IPS DF 19.7 (cell line): ENCODE data around the gene CEP112.
"Not testable (repeated sequence)": the region's sequence is repeated elsewhere in the genome, so short reads cannot be mapped to it uniquely, and the experiment has no call there.

ENCODE experiments used
- DNase-seq: peaks from one replicate; pipeline ENCODE4 v3.0.0-alpha.2; 2013; ENCODE audit warnings: low read depth, low spot score

Gene CEP112

DNA sequence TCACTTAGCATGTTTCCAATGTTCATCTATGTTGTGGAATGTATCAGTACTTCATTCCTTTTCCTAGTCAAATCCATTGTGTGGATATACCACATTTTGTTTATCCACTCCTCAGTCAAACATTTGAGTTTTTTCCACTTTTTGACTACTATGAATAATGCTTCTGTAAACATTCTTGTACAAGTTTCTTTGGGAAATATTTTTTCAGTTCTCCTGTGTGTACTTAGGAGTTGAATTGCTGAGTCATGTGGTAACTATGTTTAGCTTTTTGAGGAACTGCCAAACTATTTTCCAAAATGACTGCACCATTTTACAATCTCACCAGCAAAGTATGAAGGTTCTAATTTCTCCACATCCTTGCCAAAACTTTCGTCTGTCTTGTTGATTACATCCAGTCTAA is 406.8 kb downstream of the CEP112 start:
- no peak for DNase-seq

DNA sequence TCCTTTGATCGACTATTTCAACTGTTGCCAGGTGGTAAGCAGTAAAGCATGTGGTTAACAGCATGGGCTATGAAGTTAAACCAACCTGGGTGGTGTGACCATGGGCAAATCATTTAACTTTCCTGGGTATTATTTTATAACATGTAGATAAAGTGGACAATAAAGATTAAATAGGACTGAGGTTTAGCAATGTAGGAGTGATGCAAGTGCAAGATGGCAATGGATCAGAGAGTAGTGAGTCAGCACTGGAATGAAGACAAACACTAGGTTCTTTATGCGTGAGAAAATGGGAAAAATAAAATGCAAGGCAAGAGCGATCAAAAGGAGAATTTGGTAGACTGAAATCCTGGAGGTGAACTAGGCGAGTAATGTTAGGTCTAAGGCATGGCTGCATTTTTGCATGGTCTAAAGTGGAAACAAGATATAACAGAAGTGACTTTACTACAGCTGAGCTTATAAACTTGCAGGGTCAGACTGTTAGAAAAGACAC is 408.0 kb downstream of the CEP112 start:
- DNase-seq: no peak

DNA sequence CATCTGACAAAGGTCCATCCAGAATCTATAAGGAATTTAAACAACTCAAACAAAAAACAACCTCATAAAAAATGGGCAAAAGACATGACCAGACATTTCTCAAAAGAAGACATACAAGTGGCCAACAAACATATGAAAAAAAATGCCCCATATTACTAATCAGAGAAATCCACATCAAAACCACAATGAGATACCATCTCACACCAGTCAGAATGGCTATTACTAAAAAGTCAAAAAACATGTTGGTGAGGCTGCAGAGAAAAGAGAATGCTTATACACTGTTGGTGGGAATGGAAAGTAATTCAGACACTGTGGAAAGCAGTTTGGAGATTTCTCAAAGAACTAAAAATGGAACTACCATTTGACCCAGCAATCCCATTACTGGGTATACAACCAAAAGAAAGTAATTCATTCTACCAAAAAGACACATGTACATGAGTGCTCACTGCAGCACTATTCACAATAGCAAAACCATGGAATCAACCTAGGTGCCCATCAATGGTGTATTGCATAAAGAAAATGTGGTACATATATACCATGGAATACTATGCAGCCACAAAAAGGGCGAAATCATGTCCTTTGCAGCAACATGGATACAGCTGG is 409.7 kb downstream of the CEP112 start:
- not testable (repeated sequence) for DNase-seq

DNA sequence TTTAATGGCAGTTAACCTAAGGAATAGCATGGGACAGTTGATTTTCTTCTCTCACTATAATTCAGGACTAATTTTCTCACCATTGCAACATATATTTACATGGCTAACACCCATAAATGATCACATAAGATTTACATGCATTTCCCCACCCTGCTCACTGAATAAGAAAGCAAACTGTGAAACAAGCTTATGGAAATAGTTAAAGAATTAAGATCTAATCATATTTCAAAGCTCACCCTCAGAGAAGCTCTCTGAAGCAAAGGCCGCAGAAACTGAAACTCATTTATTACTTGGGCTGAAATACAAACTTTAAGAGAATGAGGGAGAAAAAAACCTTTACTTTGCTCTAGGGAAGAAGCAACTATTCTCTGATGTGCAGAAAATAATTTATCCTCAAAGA is 411.8 kb downstream of the CEP112 start:
- DNase-seq: no peak

DNA sequence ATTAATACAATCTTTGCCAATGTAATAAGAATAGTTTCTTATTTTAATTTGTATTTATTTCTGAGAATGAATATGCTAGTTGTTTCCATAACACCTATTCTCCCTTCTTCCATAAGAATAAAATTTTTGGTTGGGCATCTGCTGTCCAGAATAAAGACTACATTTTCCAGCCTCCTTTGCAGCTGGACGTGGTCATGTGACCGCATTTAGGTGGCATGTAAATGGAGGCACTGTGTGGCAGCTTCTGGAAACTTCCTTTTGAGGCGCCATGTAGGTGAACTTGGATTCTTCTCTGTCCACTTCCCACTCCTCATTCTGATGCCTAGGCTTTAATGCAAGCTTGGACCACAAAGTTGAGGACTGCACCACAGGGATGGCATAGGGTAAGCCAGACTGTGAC is 415.0 kb downstream of the CEP112 start:
- no peak for DNase-seq

DNA sequence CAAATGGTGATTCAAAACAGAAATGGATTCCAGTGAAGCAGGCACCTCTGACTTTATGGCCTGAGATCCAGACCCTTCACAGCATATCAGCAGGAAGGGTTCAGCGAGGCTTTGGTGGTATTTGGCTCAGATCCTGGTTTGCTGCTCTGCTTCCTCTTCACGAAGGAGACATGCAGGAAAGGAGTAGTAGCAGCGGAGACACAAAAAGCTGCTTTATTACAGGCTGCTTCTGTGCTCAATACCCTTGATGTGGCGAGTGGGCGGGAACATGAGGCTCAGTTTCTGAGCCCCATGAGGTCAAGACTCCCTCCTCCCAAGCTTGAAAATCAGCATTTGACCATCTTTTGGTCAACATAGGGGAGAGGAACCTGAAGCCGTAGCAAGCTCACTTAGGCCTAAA is 417.1 kb downstream of the CEP112 start:
- DNase-seq: no peak

DNA sequence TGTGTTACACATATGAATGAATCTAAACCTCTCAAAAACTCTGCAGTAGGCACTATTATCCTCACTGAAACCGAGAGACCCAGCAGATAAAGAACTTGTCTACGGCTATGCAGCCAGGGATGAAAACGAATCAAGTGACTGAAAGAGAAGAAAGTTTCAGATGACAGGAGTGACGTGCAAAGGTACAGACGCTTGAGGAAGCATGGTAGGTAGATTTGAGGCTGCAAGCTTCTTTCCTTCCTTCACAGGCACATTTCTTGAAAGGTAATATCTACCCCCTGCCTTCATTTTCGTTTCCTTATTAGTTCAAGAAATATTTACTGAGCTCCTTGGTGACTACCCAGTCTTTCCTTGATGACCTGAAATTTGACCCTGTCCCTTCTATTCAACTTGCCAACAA is 418.9 kb downstream of the CEP112 start:
- no peak for DNase-seq

DNA sequence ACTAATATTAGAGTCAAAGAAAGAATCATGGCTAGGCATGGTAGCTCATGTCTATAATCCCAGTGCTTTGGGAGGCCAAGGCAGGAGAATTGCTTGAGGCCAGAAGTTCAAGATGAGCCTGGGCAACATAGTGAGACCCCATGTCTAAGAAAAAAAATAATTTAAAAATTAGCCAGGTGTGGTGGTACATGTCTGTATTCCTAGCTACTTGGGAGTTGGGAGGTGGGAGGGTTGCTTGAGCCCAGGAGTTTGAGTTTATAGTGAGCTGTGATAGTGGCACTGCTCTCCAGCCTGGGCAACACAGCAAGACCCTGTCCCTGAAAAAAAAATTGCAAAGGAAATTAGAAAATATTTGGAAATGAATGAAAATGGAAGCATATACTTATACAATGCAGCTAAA is 420.2 kb downstream of the CEP112 start:
- DNase-seq: no peak

DNA sequence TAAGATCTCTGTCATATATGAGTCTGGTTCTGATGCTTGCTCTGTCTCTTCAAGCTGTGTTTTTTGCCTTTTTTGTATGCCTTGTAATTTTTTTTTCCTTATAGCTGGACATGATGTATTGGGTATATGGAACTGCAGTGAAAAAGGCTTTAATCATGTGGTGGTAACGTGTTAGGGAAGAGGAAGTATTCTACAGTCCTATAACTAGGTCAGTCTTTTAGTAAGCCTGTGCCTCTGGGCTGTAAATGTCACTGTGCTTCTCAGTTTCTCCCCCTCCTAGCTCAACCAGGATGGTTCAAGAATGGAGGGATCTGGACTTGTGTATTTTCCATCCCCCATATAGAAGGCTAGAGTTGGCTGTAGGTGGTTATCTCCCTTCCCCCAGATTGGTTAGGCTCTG is 428.1 kb downstream of the CEP112 start:
- no peak for DNase-seq

DNA sequence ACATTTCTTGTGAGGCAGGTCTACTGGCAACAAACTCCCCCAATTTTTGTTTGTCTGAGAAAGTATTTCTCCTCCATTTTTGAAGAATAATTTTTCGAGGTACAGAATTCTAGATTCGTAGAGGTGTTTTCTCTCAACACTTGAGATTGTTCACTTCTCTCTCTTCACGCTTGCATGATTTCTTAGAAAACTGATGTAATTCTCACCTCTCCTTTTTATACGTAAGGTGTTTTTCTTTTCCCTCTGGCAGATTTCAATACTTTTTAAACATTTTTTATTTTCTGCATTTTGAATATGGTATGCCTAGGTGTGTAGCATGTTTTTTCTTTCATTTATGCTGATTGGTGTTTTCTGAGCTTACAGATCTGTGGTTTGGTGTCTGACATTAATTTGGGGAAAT is 429.0 kb downstream of the CEP112 start:
- DNase-seq: no peak

DNA sequence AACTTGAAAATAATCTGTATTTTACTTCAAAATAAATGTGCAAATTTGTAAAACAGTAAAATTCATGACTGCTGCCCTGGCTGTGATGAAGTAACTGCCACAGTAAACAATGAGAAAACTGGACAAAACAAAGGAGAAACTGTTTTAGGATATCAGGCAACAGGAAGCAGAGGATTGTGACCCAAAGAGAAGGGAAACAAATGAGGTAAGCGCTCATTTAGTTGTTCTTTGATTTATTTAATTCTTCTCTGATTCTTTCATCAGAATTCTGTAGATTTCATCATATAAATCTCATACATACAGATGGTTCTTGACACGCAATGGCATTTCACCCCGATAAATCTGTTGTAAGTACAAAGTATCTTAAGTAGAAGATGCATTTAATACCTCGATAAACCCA is 432.4 kb downstream of the CEP112 start:
- no peak for DNase-seq

DNA sequence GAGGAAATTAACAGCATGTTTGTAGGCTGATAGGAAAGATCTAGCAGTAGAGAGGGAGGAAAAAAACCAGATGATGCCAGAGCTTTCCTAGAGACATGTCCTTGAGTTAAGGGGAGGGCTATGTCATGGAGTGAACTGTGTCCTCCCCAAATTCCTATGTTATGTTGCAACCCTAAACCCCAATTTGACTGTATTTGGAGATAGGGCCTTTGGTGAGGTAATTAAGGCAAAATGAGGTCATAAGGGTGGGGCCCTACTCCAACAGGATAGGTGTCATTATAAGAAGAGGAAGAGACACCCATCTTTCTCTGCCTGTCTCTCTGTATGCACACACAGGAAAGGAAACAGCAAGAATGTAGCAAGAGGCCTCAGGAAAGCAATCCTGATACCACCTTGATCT is 435.2 kb downstream of the CEP112 start:
- DNase-seq: no peak

DNA sequence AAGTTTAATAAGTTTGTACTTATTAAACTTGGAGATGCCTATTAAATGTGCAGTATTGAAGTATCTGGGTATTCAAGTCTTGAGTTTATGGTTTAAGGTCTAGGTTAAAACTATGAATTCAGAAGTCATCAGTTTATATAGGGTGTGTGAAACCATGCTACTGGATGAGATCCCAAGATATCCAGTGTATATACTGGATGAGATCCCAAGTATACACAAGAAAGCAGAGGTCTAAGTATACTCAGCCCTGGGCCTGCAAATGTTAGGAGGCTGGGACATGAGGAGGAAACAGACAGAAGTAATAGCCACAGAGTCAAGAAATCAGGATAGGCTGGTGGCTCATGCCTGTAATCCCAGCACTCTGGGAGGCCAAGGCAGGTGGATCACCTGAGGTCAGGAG is 436.1 kb downstream of the CEP112 start:
- DNase-seq: no peak

DNA sequence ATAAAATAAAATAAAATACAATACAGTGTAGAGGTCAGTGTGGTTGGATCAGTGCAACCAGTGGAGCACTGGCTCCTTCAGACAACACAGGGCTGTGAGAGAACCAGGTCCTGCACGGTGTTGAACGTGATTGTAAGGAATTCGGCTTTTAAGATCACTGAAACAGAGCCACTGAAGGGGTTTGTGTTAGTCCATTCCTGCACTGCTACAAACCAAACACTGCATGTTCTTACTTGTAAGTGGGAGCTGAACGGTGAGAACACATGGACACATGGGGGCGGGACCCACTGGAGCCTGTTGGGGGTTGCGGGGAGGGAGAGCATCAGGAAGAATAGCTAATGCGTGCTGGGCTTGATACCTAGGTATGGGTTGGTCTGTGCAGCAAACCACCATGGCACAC is 437.3 kb downstream of the CEP112 start:
- no peak for DNase-seq

DNA sequence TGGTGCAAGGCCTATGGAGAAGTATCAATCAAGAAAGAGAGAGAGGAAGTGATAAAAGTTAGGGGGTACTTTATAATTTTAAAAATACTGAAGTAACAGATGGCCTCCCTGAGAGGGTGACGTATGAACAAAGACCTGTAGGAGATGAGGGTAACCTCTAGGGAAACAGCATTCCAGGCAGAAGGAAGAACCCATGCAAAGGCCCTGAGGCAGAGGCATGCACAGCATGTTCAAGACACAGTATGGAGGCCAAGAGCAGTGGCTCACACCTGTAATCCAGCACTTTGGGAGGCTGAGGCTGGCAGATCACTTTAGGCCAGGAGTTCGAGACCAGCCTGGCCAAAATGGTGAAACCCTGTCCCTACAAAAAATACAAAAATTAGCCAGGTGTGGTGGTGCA is 437.9 kb downstream of the CEP112 start:
- DNase-seq: no peak

DNA sequence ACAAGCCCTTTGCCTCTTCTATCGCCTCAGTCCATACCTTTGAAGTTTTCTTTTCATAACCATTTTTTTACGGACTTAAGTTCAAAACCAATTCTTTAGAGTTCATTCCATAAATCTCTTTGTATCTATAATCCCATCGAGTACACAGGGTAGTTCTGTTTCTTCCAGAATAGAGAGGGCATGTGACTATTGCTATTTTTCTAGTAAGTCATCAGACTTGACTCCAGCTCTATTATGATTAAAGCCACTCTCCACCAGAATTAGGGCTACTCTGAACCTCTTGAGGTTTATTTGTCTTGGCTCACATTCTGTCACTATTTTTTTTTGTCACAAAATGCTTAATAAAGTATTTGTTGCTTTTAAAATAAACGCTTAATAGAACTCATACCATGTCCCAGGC is 438.6 kb downstream of the CEP112 start:
- DNase-seq: no peak

DNA sequence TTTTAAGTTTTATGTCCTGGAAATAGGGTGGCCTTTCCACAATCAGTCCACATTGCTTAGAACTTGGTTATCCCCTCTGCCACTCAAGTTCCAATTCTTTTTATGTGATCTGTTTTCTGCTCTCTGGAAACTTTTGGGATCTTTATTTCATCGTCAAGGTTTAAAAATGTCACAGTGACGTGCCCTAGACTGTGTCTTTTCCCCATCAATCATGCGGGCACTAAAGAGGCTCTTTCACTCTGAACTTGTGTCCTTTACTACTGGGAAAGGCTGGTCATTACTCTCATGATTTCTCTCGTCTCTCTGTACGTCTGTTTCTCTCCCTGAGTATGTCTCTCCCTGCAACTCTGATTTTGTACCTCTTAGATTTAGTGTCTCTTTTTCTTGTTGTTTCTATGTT is 440.7 kb downstream of the CEP112 start:
- no peak for DNase-seq

DNA sequence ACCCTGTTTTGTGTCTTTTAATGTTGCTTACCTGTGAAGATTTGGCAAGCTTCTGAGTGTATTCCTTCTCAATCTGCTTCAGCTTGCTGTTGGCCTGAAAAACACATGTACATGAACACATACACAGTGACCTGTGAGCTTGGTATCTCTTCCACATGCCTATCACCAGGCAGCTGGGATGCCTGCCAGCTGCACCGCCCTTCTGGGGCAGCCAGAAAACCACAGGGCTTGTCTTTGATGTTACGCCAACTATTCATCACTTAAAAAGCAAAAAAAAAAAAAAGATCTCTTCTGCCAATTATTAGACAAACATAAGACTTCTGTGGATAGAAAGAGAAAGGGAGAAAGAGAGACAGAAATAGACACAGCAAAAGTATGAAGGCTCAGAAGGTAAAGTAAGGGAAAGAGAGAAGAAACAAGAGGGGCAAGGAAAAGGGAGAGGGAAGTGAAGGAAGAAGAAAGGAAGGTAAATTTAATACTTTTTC is 441.3 kb downstream of the CEP112 start:
- no peak for DNase-seq

DNA sequence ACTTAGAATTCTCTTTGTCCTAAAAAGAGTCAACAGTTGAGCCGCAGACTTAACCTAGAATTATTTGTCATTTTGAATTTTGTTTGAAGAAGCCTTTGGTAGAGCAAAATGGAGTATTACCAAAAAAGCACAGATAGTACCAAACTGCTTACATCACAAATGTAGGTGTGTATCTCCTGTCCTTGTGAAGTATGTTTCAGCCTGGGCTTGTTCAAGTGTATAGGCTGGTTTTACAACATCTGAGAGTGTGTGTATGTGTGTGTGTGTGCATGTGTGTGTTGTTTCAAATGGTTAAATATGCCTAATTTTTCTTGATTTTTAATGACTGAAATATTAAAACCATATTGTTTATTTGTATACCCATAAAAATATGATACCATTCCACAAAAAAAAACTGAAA is 441.8 kb downstream of the CEP112 start:
- no peak for DNase-seq

DNA sequence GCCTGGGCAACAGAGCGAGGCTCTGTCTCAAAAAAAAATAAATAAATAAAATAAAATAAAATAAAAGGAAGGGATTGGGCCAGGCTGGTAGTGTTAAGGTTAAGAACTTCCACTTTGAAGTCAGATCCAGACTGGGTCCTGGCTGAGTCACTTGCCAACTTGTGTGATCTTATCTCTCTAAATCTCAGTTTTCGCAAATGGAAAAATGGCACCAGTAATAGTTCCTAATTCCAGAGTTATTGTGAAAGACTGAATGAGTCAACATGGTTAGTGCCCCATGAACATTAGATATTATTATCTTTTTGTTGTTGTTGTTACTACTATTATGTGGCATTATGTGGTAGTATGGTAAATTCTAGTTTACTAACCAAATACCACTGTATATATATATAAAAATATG is 442.5 kb downstream of the CEP112 start:
- DNase-seq: no peak

DNA sequence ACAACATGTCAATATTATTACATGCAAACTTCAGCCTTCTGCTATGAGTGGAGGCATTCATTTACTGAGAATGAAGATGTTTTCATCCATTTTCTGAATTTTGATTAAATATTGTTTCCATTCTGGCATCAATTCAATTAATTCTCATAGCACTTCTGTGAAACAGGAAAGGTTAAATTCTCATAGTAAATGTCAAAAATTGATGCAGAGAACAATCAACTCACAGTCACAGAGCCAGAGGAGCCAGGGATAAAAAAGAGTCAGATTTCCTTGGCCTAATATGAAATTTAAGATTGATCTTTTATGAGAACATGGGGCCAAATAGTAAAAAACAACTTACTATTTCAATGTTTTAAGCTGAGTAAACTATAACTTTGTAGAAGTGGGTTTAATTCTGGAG is 446.7 kb downstream of the CEP112 start:
- no peak for DNase-seq

DNA sequence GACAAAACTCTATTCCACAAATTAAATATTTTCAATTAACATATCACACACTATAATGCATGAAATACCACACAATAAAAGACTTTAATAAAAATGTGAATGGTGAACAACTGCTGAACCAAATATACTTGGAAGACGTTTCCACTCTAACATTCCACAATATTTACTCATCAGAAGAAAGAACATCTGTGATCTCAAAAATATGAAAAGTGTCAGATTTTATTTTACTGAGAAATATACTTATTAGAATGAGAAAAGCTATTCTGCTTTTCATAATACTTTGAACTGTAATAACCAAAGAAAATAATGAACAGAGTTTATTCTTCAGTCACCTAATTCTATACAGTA is 448.7 kb downstream of the CEP112 start:
- DNase-seq: no peak

DNA sequence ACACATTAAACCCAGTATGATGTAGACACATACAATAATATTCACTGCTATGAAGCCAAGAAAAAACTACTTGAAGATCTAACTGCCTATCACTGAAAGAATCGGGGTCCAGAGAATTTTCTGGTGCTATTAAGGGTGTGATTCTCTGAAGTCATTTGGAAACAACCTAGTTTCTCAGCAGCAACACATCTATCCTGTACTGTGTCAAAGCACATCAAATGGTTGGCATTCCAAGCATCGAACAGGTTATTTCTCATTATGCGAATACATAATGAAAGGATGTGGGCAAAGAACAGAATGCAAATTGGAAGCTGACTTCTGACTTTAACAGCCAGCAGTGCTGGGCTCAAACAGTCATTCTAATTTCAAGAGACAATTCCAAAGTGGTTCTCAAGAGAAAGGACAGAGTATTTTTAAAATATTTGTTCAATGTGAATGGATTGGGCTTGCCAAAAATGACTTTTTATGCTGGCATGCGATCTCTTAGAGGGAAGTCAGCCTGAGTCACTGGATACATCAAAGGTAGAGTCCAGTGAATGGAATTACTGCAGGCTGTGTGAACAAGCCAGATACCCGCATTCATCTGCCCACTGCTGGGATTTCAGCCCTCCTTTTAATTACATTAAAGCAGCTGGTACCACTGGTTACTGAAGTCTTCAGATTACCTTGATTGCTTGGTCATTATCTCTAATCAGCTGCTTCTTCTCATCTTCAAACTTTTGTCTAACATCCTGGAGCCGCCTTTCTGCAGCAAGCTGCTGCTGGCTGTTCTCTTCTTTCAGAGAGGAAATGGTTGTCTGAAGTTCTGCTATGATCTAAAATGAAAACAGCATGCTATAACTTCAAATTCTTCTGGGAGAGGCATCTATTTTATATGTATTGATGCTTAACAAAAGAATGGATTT is 449.3 kb downstream of the CEP112 start:
- DNase-seq: no peak
